ENCODE measurements around the gene APC. TPM values are rescaled to one million over a fixed set of nuclear protein-coding genes. Genes with fewer than 3 reads are reported as not detected.

Gene APC
- total and polyA plus RNA-seq, 10 of the 15 experiments (the other 5 are each of a cell fraction or from before 2014, with no cell fraction given) = 3.2 to 23.3 (median 13.8) TPM

- no peak for TF ChIP-seq SKIL (IDR thresholded peaks at IDR 0.05; ENCODE audit: low read depth, poor library complexity, severe bottlenecking)
Observed at GRCh38 chr5:112779531-112779930, 41.8 kb downstream of the APC start (continued).

DNA sequence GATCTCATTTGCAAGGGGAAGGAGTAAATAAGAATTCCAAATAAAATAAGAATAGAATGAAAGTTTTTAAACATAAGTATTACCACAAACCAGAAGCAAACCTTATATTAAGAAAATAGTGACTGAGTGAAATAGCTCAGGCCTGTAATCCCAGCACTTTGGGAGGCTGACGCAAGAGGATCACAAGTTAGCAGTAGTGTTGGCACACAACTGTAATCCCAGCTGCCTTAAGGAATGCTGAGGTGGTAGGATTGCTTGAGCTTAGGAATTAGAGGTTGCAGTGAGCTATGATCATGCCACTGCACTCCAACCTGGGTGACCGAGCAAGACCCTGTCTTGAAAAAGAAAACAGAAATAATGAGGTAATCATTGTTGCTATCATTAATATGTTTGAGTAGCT lies 47.0 kb downstream of the APC start:
- ChIA-PET SMC1A (ENCODE audit: uncharacterized antibody, unreplicated experiment) (interaction anchor here (0.7 to 1.0 kb wide), 2 partner anchors 27 to 253 kb away, joined by 3 read pairs; no protein-coding TSS in a partner anchor), POLR2A (no interaction called here), RAD21 (ENCODE audit: unreplicated experiment) (no interaction called here), CTCF (no interaction called here)
- no peaks in the 10 kb centered on the region for H3K27me3 ChIP-seq (replicated peaks in 1 of 2; ENCODE audit: control insufficient read depth in 2 of 2, insufficient read depth in 2 of 2, low read length in 1 of 2)
- intact Hi-C loops (cut with micrococcal nuclease; ENCODE audit: unreplicated experiment) (no loop called here), in situ Hi-C loops (cut with MboI) (no loop called here)
- ATAC-seq (no peak), FAIRE-seq (no peak), DNase-seq (ENCODE audit: low read depth, low spot score) (no peak)
- WGBS (ENCODE audit: insufficient coverage, insufficient replicate concordance, low lambda C conversion rate, missing lambda C conversion rate) = 98% methylated on average over 2 of the region's 2 CpGs
- H3K79me2 ChIP-seq (ENCODE audit: control insufficient read depth, insufficient read depth, low read length) = no peaks in the 10 kb centered on the region
- H3K9ac ChIP-seq (ENCODE audit: control insufficient read depth, insufficient read depth, low read length) = no peak overlapping the region
- no peaks in the 10 kb centered on the region for H3K9me3 ChIP-seq (replicated peaks; ENCODE audit: control insufficient read depth, insufficient read depth, low read length)
- H2AFZ ChIP-seq (ENCODE audit: control insufficient read depth, low read depth, low read length) = no peak overlapping the region
- no peak for TF ChIP-seq TCF12 (IDR thresholded peaks at IDR 0.05; ENCODE audit: low read depth, low read length)
- no peak for TF ChIP-seq JUNB (IDR thresholded peaks at IDR 0.05)
- TF ChIP-seq RELA (IDR thresholded peaks at IDR 0.05; ENCODE audit: borderline replicate concordance, partially characterized antibody) = no peak
- no peak for TF ChIP-seq BCL3 (IDR thresholded peaks at IDR 0.05; ENCODE audit: borderline replicate concordance, insufficient read depth, low read depth, low read length, poor library complexity, severe bottlenecking)
- no peak for TF ChIP-seq SKIL (IDR thresholded peaks at IDR 0.05; ENCODE audit: low read depth, poor library complexity, severe bottlenecking)
- H3K27ac ChIP-seq (ENCODE audit: control insufficient read depth, insufficient read depth) = no peak overlapping the region
- no peaks in the 10 kb centered on the region for H4K20me1 ChIP-seq (ENCODE audit: control insufficient read depth, insufficient read depth)
- peaks cover 0 to 8% of the 10 kb centered on the region in 2 experiments; a peak in 1 of 4 replicates for H3K36me3 ChIP-seq (ENCODE audit: control insufficient read depth in 2 of 2, insufficient read depth in 2 of 2, low read length in 1 of 2)
- no TSS peak for BruUV-seq (replicated peaks)
- H3K4me3 ChIP-seq = no peak overlapping the region
- H3K4me1 ChIP-seq (ENCODE audit: control insufficient read depth, insufficient read depth, low read length) = no peaks in the 10 kb centered on the region
- no peak overlapping the region for H3K4me2 ChIP-seq (ENCODE audit: control insufficient read depth, insufficient read depth)

Measured in GM12878 (cell line).